GM23338 (cell line): Measurements from ENCODE around the gene NUDC. TPM values are rescaled to one million over a fixed set of nuclear protein-coding genes. Genes with fewer than 3 reads are reported as not detected.

Experiments
- ATAC-seq: fragments of 200-7000 bp; cut with Tn5 transposase; 3 replicates; pipeline ENCODE4 v1.9.1; 2020
- DNase-seq: peaks from one replicate; pipeline ENCODE4 v3.0.0-alpha.2; 2015; ENCODE audit warnings: low spot score
- H2AFZ ChIP-seq: fragments of 200-600 bp; sonication (generic); 2 replicates; pipeline ENCODE4 v1.8.0; 2016; ENCODE audit warnings: antibody characterized with exemption, mild to moderate bottlenecking, moderate library complexity
- H3F3A ChIP-seq: fragments of 200-600 bp; sonication (generic); replicated peaks from 2 replicates; pipeline ENCODE4 v1.8.0; 2017; ENCODE audit warnings: antibody characterized with exemption, mixed run types, low read depth
- H3K27ac ChIP-seq: fragments of 200-600 bp; sonication (generic); 2 replicates; pipeline ENCODE4 v1.6.1; 2016; ENCODE audit warnings: low read depth
- H3K27me3 ChIP-seq: fragments of 200-600 bp; sonication (generic); 2 replicates; pipeline ENCODE4 v1.8.0; 2016; ENCODE audit warnings: mild to moderate bottlenecking, mixed run types, moderate library complexity; ENCODE audit not compliant: insufficient read depth
- H3K36me3 ChIP-seq: fragments of 200-600 bp; sonication (generic); 2 replicates; pipeline ENCODE4 v1.8.0; 2016; ENCODE audit warnings: mild to moderate bottlenecking; ENCODE audit not compliant: insufficient read depth
- H3K4me1 ChIP-seq: fragments of 200-600 bp; sonication (generic); 2 replicates; pipeline ENCODE4 v1.8.0; 2016; ENCODE audit warnings: mild to moderate bottlenecking, moderate library complexity; ENCODE audit not compliant: insufficient read depth
- H3K4me2 ChIP-seq: fragments of 200-600 bp; sonication (generic); 2 replicates; pipeline ENCODE4 v1.7.1; 2017; ENCODE audit warnings: mixed run types
- H3K4me3 ChIP-seq: fragments of 200-600 bp; sonication (generic); 2 replicates; pipeline ENCODE4 v1.6.1; 2016; ENCODE audit warnings: mixed run types
- H3K79me2 ChIP-seq: fragments of 200-600 bp; sonication (generic); replicated peaks from 2 replicates; pipeline ENCODE4 v1.8.0; 2017; ENCODE audit warnings: mild to moderate bottlenecking; ENCODE audit not compliant: insufficient read depth
- H3K9me2 ChIP-seq: fragments of 200-600 bp; sonication (generic); 2 replicates; pipeline ENCODE4 v1.8.0; 2017; ENCODE audit not compliant: insufficient read depth
- H4K20me1 ChIP-seq: fragments of 200-600 bp; sonication (generic); replicated peaks from 2 replicates; pipeline ENCODE4 v1.8.0; 2017; ENCODE audit warnings: mild to moderate bottlenecking; ENCODE audit not compliant: insufficient read depth
- H3K27ac Mint-ChIP-seq: 2 replicates; pipeline ENCODE4 v1.8.0; 2020; ENCODE audit warnings: inconsistent platforms, mild to moderate bottlenecking, moderate library complexity, mixed read lengths
- H3K27me3 Mint-ChIP-seq: 3 replicates; pipeline ENCODE4 v1.8.0; 2022; ENCODE audit warnings: low read depth, mild to moderate bottlenecking, moderate library complexity, mixed read lengths, inconsistent platforms; ENCODE audit not compliant: insufficient read depth, poor library complexity
- H3K36me3 Mint-ChIP-seq: 3 replicates; pipeline ENCODE4 v1.8.0; 2021; ENCODE audit warnings: low read depth, mild to moderate bottlenecking, inconsistent platforms, moderate library complexity, mixed read lengths
- H3K4me1 Mint-ChIP-seq: 3 replicates; pipeline ENCODE4 v1.8.0; 2020; ENCODE audit warnings: mild to moderate bottlenecking, inconsistent platforms, mixed read lengths
- H3K4me3 Mint-ChIP-seq: 3 replicates; pipeline ENCODE4 v1.8.0; 2021; ENCODE audit warnings: moderate library complexity, mild to moderate bottlenecking, inconsistent platforms, mixed read lengths
- H3K9me3 Mint-ChIP-seq: 3 replicates; pipeline ENCODE4 v1.8.0; 2020; ENCODE audit warnings: moderate library complexity, mild to moderate bottlenecking, inconsistent platforms, mixed read lengths
- CREB1 ChIP-seq: fragments of 250-450 bp; sonication (Bioruptor Pico); IDR thresholded peaks from 2 replicates; pipeline ENCODE4 v1.5.0; 2020; ENCODE audit warnings: low read depth, mild to moderate bottlenecking, moderate library complexity
- CTCF ChIP-seq, 2 experiments: fragments of 200-600 bp in 1 of 2; sonication (generic) in 1 of 2; conservative IDR thresholded peaks; 2 replicates each; pipeline versions ENCODE4 v1.5.1 to v1.6.1; 2016 to 2017; ENCODE audit warnings: antibody characterized with exemption in 2 of 2, low read depth in 2 of 2, mild to moderate bottlenecking in 2 of 2, moderate library complexity in 1 of 2
- ETS1 ChIP-seq: IDR thresholded peaks from 2 replicates; pipeline ENCODE4 v1.6.1; 2016; ENCODE audit warnings: antibody characterized with exemption
- EZH2phosphoT487 ChIP-seq: fragments of 200-600 bp; sonication (generic); IDR thresholded peaks from one replicate; pipeline ENCODE4 v1.8.1; 2018; ENCODE audit warnings: antibody characterized with exemption; ENCODE audit not compliant: unreplicated experiment
- NANOG ChIP-seq: IDR thresholded peaks from 2 replicates; pipeline ENCODE4 v1.6.1; 2016; ENCODE audit warnings: antibody characterized with exemption, borderline replicate concordance
- POLR2AphosphoS5 ChIP-seq: IDR thresholded peaks from 2 replicates; pipeline ENCODE4 v1.6.1; 2016; ENCODE audit warnings: antibody characterized with exemption, low read depth
- REST ChIP-seq: IDR thresholded peaks from one replicate; pipeline ENCODE4 v1.6.1; 2018; ENCODE audit warnings: antibody characterized with exemption; ENCODE audit not compliant: unreplicated experiment
- STAT1 ChIP-seq: IDR thresholded peaks from one replicate; pipeline ENCODE4 v1.6.1; 2016; ENCODE audit warnings: antibody characterized with exemption; ENCODE audit not compliant: unreplicated experiment
- ZNF114 ChIP-seq: fragments of 250-450 bp; sonication (Bioruptor Pico); IDR thresholded peaks from 2 replicates; pipeline ENCODE4 v1.5.0; 2020; ENCODE audit warnings: mild to moderate bottlenecking, moderate library complexity
- ZNF331 ChIP-seq: fragments of 250-450 bp; sonication (Bioruptor Pico); IDR thresholded peaks from 2 replicates; pipeline ENCODE4 v1.5.0; 2020; ENCODE audit warnings: low read depth, mild to moderate bottlenecking, moderate library complexity
- ZNF462 ChIP-seq: fragments of 250-450 bp; sonication (Bioruptor Pico); IDR thresholded peaks from 2 replicates; pipeline ENCODE4 v1.5.0; 2020; ENCODE audit warnings: mild to moderate bottlenecking, moderate library complexity
- polyA plus RNA-seq: library from polyadenylated mRNA; unstranded; fragments of >200 nt; fragmentation: Nextera tagmentation; extraction: Ambion mirVana; gene quantifications from 2 replicates; pipeline ENCODE4 v1.2.1, GENCODE V29; 2016
- total RNA-seq: library from RNA; depleted of rRNA; stranded (reverse); fragments of >200 nt; shearing (Covaris generic); gene quantifications from 2 replicates; pipeline ENCODE4 v1.2.3, GENCODE V29; 2014

Gene NUDC
- total and polyA plus RNA-seq, 2 experiments from 2014 or later = 96.2 to 224 TPM

- peaks cover 2% of the 10 kb centered on the region for H3K27me3 Mint-ChIP-seq
- H3K27ac Mint-ChIP-seq = no peak overlapping the region
- DNase-seq (no peak), ATAC-seq (no peak)
- no peaks in the 10 kb centered on the region; the same call in none of the 2 replicates for H4K20me1 ChIP-seq
- H3K27me3 ChIP-seq = no peaks in the 10 kb centered on the region
- H3K36me3 ChIP-seq = peaks cover 10% of the 10 kb centered on the region
- no peak overlapping the region for H2AFZ ChIP-seq
- H3F3A ChIP-seq = peaks cover 12% of the 10 kb centered on the region; the same call in 1 of the 2 replicates
- no peaks in the 10 kb centered on the region for H3K9me3 Mint-ChIP-seq
- TF ChIP-seq POLR2AphosphoS5 = no peak
- no peak for TF ChIP-seq STAT1
- TF ChIP-seq ZNF462 (CRISPR knock-in tag) = no peak
- TF ChIP-seq REST = no peak
- no peak for TF ChIP-seq CTCF (conservative IDR thresholded peaks at IDR 0.05; ENCODE audit: low read depth in 2 of 2)
- no peak for TF ChIP-seq ZNF114
- no peak for TF ChIP-seq EZH2phosphoT487
- TF ChIP-seq NANOG = no peak
- no peak for TF ChIP-seq CREB1 (CRISPR knock-in tag)
- no peak for TF ChIP-seq ZNF331 (CRISPR knock-in tag)
- TF ChIP-seq ETS1 = no peak
- no peak overlapping the region for H3K4me3 ChIP-seq
- peaks cover 2% of the 10 kb centered on the region; the same call in 1 of the 3 replicates for H3K4me1 Mint-ChIP-seq
- peaks cover 21% of the 10 kb centered on the region; the same call in 2 of the 3 replicates for H3K36me3 Mint-ChIP-seq
- no peak overlapping the region for H3K27ac ChIP-seq
- no peaks in the 10 kb centered on the region for H3K79me2 ChIP-seq
- H3K4me2 ChIP-seq = no peak overlapping the region
- H3K4me1 ChIP-seq = peaks cover 4% of the 10 kb centered on the region; the same call in 1 of the 2 replicates
- no peak overlapping the region for H3K4me3 Mint-ChIP-seq
- H3K9me2 ChIP-seq = no peaks in the 10 kb centered on the region
These were observed 44.2 kb upstream of the NUDC start for GRCh38 chr1:26877326-26877725.
